Astrocyte (in vitro differentiated cells and primary cell): ENCODE measurements around the gene SLC52A3.

Experiments used
- CTCF ChIP-seq: IDR thresholded peaks from 2 replicates; pipeline ENCODE4 v1.5.1; 2011; ENCODE audit warnings: low read depth, mild to moderate bottlenecking, inconsistent platforms, low read length, moderate library complexity; ENCODE audit not compliant: insufficient read depth
- EZH2 ChIP-seq: IDR thresholded peaks from 2 replicates; pipeline ENCODE4 v1.6.1; 2012; ENCODE audit warnings: mild to moderate bottlenecking, low read length, inconsistent platforms; ENCODE audit not compliant: insufficient read depth

- TF ChIP-seq CTCF (peak; percentile 18), EZH2 (no peak)
Observed at GRCh38 chr20:760751-761417, 7.4 kb downstream of the SLC52A3 start.
